Ovary (tissue), 9 donors: ENCODE results near the gene PAX2. TPM values are rescaled to one million over a fixed set of nuclear protein-coding genes. Genes with fewer than 3 reads are reported as not detected.

Source experiments
- DNase-seq, 5 donors: peaks; one replicate each; pipeline ENCODE4 v3.0.0-alpha.2; 2019 to 2020
- H3K27ac ChIP-seq, 2 donors: fragments of 200-600 bp; one replicate each; pipeline versions ENCODE4 v1.5.1 to v1.8.0; 2019 to 2022
- H3K27me3 ChIP-seq: fragments of 200-600 bp; one replicate; pipeline ENCODE4 v1.8.0; 2022
- H3K36me3 ChIP-seq: fragments of 200-600 bp; sonication (generic); one replicate; pipeline ENCODE4 v1.5.1; 2019
- H3K4me1 ChIP-seq: one replicate; pipeline ENCODE4 v1.8.1; 2013; ENCODE audit warnings: mild to moderate bottlenecking, moderate library complexity; ENCODE audit not compliant: insufficient read depth
- H3K4me3 ChIP-seq: fragments of 200-600 bp; sonication (generic); one replicate; pipeline ENCODE4 v1.5.1; 2017
- H3K9me3 ChIP-seq, 2 donors: fragments of 200-600 bp in 1 of 2; sonication (generic) in 1 of 2; one replicate each; pipeline versions ENCODE4 v1.5.1 to v1.8.1; 2013 to 2019; ENCODE audit warnings: mild to moderate bottlenecking in 1 of 2, moderate library complexity in 1 of 2
- EP300 ChIP-seq: sonication (generic); formaldehyde crosslinking; IDR thresholded peaks from one replicate; pipeline ENCODE4 v1.6.1; 2017; ENCODE audit warnings: antibody characterized with exemption
- POLR2A ChIP-seq: fragments of 450-650 bp; IDR thresholded peaks from one replicate; pipeline ENCODE4 v1.6.1; 2017; ENCODE audit warnings: antibody characterized with exemption, mild to moderate bottlenecking, moderate library complexity
- WGBS, 3 donors: extraction: QIAGEN DNeasy Blood & Tissue Kit in 1 of 3; methylation state at CpG; one replicate each; pipeline versions ENCODE4 v1.1.5 to v1.1.7; 2013 to 2017; 5-methylcytosine and 5-hydroxymethylcytosine counted together
- intact Hi-C, 4 donors: fragments of 100-400 bp; cut with DNase I; formaldehyde crosslinking; loops; one replicate each; pipeline versions ENCODE4 v1.11.0 to v1.15.1; 2022 to 2023
- polyA plus RNA-seq, 2 donors: library from polyadenylated mRNA; stranded (reverse); fragments of 200-250 nt in 1 of 2; fragments of 350-450 nt in 1 of 2; fragmentation: Illumina TruSeq in 1 of 2; extraction: RNeasy Lipid Tissue Mini Kit (QIAGEN cat#74804) in 1 of 2; gene quantifications; one replicate each; pipeline ENCODE4 v1.2.3, GENCODE V29; 2013 to 2014
- total RNA-seq, 7 donors: library from RNA; depleted of rRNA in 2 of 7; stranded (reverse); fragments of >200 nt in 2 of 7; fragmentation: NEBNext Ultra II Directional in 3 of 7; extraction: Animal tissue kit (Norgen Biotek cat#: 25700) in 3 of 7; gene quantifications; one replicate each; pipeline versions ENCODE4 v1.1.0 to v1.2.4, GENCODE V29; 2016 to 2023
- TF ChIP-seq, protein P1 (sequence below), 3 donors: fragments of 450-650 bp in 2 of 3; fragments of 200-600 bp in 1 of 3; IDR thresholded peaks; one replicate each; pipeline versions ENCODE4 v1.5.1 to v1.8.0; 2016 to 2022; ENCODE audit warnings: antibody characterized with exemption in 3 of 3, mild to moderate bottlenecking in 1 of 3
- donor health status: DM: no; HTN: no; CAD: no; lungs with moderate emphysema.
- donor health status: DM: no; HTN: no; CAD: no.
- donor health status: Bipolar disorder and iron deficiency.
- donor health status: DM: yes; HTN: yes; CAD: no.
- donor health status: DM: no; HTN: no; CAD: no.
- donor health status: DM: yes; HTN: yes; CAD: no.

Gene PAX2
- total and polyA plus RNA-seq, 9 donors = 0.04 to 10.8 (median 2.4) TPM; not detected in 3

DNA sequence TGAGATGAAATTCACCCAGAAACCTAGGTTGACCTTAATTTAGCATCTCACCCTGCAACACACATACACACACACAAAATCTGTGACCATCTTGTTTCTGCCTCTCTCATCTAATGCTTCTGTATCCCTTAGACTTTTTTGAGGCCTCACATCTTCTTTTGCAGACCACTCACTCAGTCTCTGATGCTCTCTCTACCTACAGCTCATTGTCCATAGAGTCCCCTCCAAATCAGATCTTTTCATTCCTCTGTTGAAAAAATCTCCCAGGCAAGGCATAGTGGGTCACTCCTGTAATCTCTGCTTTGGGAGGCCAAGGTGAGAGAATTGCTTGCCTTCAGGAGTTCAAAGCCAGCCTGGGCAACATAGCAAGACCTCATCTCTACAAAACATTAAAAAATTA lies 17.6 kb upstream of the PAX2 start:
- Histone ChIP-seq H3K27ac (no peak overlapping the region), H3K36me3 (no peaks in the 10 kb centered on the region), H3K27me3 (no peaks in the 10 kb centered on the region), H3K4me1 (peaks cover 1% of the 10 kb centered on the region), H3K4me3 (no peak overlapping the region), H3K9me3 (no peaks in the 10 kb centered on the region)
- DNase-seq = no peak
- intact Hi-C loops = no loop called here
- TF ChIP-seq POLR2A (no peak), EP300 (no peak)
- TF ChIP-seq, protein P1, sequence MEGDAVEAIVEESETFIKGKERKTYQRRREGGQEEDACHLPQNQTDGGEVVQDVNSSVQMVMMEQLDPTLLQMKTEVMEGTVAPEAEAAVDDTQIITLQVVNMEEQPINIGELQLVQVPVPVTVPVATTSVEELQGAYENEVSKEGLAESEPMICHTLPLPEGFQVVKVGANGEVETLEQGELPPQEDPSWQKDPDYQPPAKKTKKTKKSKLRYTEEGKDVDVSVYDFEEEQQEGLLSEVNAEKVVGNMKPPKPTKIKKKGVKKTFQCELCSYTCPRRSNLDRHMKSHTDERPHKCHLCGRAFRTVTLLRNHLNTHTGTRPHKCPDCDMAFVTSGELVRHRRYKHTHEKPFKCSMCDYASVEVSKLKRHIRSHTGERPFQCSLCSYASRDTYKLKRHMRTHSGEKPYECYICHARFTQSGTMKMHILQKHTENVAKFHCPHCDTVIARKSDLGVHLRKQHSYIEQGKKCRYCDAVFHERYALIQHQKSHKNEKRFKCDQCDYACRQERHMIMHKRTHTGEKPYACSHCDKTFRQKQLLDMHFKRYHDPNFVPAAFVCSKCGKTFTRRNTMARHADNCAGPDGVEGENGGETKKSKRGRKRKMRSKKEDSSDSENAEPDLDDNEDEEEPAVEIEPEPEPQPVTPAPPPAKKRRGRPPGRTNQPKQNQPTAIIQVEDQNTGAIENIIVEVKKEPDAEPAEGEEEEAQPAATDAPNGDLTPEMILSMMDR (IDR thresholded peaks at IDR 0.05) = no peak

DNA sequence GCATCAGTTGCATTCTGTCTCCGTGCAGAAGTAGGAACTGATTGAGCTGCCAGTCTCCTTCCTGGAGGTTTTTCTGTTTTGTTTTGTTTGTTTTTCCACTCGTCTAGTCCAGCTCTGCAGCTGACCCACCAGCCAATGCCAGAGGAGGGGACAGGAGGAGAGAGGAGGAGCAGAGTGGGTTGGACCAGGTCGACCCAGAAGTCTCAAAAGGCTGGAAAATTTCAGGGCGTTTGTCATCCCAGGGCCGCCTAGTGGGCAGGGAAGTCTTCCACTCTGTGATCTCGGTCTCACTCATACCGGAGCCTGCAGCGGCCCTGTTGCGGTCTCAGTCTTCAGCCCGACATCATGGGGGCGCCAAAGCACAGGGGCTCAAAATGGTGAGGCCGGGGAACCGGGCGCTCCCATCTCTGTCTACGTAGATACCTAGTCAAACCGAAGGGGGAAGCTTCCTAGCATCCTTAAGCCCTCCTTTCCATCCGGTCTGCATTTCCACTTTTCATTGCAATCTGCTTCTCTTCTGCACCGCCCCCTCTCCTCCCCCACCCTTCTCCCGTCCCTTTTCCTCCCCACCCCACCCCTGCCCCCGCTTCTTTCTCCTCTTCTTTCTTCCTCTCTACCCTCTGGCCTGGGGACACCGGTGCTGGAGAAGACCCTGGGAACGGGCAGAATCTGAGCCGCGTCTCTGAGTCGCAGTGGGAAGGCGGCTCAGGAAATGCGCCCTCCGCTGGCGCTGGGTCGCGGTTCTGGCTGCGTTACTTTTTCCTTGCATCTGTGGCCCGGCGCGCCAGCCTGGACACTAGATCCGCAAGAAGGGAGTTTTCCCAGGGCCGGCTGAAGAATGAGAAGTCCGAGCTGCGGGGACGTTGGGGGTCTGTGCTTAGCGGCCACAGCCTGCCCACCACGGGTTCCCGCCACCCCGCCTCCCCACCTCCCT lies 16.2 kb upstream of the PAX2 start:
- intact Hi-C loops = no loop called here
- Histone ChIP-seq H3K4me3 (peak overlapping the region; percentile 9), H3K27me3 (no peaks in the 10 kb centered on the region), H3K27ac (no peak overlapping the region), H3K4me1 (peaks cover 1% of the 10 kb centered on the region), H3K36me3 (no peaks in the 10 kb centered on the region), H3K9me3 (no peaks in the 10 kb centered on the region)
- WGBS, 3 donors = 2 to 3% (median 2%) methylated on average over 43 to 44 of the region's 44 CpGs
- peak in 1 of 5 donors; percentile 21 for DNase-seq
- TF ChIP-seq, protein P1 (IDR thresholded peaks at IDR 0.05) = no peak
- TF ChIP-seq POLR2A (no peak), EP300 (no peak)

DNA sequence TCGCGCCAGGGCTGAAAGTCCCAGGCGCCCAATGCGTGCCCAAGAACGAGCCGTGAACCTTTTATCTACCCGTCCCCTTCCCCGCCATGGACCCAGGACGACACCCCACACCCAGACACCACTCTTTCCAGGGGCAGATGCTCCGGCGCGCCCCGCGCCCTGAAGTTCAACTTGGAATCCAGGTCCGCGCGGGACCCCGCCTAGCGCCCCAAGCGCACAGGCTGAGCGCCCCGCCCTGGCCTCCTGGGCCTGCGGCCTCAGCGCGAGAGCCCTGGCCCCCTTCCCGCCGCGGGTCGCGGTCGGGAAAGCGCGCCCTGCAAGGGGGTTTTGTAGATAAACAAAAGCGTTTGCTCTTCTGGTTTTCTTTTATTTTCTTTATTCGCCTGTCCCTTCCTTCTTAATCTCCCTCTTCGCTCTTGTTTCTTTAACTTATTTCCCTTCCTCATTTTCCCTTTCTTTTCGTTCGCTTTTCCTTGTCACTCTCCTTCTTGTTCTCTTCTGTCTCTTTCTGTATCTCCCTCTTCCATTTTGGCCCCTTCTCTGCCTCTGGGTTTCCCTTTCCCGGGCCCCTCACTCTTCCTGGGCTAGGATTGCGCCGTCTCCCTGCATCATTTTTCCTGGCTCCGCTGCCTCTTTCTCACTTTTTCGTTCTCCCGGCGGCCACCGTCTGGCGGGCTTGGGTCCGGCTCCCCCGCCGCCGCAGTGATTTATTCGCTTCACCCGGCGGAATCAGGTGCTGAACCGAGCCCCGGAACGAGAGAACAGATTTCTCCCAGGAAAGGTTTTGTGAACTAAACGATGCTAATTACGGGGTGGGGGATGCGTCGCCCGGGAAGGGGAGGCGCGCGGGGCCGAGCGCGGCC lies 15.3 kb upstream of the PAX2 start:
- Histone ChIP-seq H3K4me1 (no peaks in the 10 kb centered on the region), H3K27me3 (no peaks in the 10 kb centered on the region), H3K9me3 (no peaks in the 10 kb centered on the region), H3K36me3 (no peaks in the 10 kb centered on the region), H3K27ac (no peak overlapping the region), H3K4me3 (peak overlapping the region; percentile 9)
- no peak for DNase-seq
- intact Hi-C loops = loop anchor here in 1 of 4 donors (2.0 kb wide), 1 partner anchor 87 kb away; no protein-coding TSS in a partner anchor
- TF ChIP-seq POLR2A = no peak
- TF ChIP-seq, protein P1 (IDR thresholded peaks at IDR 0.05) = no peak
- no peak for TF ChIP-seq EP300
- 2 to 3% (median 2%) methylated on average over 68 of the region's 68 CpGs for WGBS, 3 donors

DNA sequence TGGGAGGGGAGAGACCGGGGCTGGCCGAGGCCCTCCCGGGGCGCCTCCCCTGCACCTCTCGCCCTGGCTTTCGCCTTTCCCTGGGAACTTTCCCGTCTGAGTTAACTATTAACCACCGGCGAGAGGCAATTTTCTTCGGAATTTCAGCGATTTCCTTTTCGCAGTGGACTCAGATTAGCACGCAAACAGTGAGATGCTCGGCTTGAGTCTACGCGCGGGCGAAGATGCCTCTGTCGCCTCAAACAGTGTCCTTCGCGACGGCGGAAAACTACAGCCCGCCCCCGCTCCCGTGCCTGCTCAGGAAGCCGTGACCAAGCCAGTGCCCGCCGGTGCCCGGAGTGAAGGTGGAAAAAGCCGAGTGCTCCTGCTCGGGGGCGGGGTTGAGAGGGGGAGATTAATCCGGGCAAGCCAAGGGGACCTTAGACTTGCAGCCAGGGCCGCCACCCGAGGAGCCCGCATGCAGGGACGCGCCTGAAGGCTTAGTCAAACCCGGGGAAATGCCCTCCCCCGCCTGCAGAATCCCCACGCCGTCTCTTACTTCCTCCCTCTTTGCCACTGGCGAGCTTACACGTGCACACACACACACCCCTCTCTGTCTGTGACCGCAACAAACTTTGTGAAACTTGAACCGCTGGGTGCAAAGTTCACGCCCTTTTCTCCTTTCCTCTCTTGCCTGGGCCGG lies 14.5 kb upstream of the PAX2 start:
- DNase-seq = no peak
- 2% methylated on average over 41 to 49 of the region's 49 CpGs for WGBS, 3 donors
- no peaks in the 10 kb centered on the region for H3K36me3 ChIP-seq
- no peaks in the 10 kb centered on the region for H3K4me1 ChIP-seq
- intact Hi-C loops = loop anchor here in 1 of 4 donors (2.0 kb wide), 1 partner anchor 88 kb away; no protein-coding TSS in a partner anchor
- H3K27me3 ChIP-seq = no peaks in the 10 kb centered on the region
- no peak overlapping the region for H3K27ac ChIP-seq
- H3K4me3 ChIP-seq = no peak overlapping the region
- no peaks in the 10 kb centered on the region for H3K9me3 ChIP-seq
- TF ChIP-seq, protein P1 (IDR thresholded peaks at IDR 0.05) = no peak
- TF ChIP-seq EP300 (no peak), POLR2A (no peak)
